Measurements from ENCODE around the gene STARD13. TPM values are rescaled to one million over a fixed set of nuclear protein-coding genes. Genes with fewer than 3 reads are reported as not detected.

STARD13 gene
- total RNA-seq, 1 experiment from 2014 or later, result 4.1 TPM

- Histone ChIP-seq H3K9me2 (ENCODE audit: insufficient read depth) (no peaks in the 10 kb centered on the region), H3K9ac (ENCODE audit: low read length) (no peak overlapping the region), H2AFZ (ENCODE audit: low read depth, low read length, poor library complexity, severe bottlenecking) (no peak overlapping the region), H3K4me2 (ENCODE audit: low read length) (no peak overlapping the region), H3K9me3 (ENCODE audit: control insufficient read depth in 1 of 2, insufficient read depth in 1 of 2, low read depth in 1 of 2, low read length in 2 of 2) (no peaks in the 10 kb centered on the region), H3K4me1 (ENCODE audit: control insufficient read depth in 1 of 2, insufficient read depth in 2 of 2, low read length in 2 of 2) (peaks cover 4 to 8% of the 10 kb centered on the region in 2 experiments; a peak in 2 of 4 replicates), H3K36me3 (ENCODE audit: control insufficient read depth in 1 of 2, insufficient read depth in 2 of 2, low read length in 2 of 2) (no peaks in the 10 kb centered on the region), H3K4me3 (replicated peaks in 1 of 2; ENCODE audit: low read depth in 1 of 2, low read length in 2 of 2) (no peak overlapping the region), H3K79me2 (ENCODE audit: insufficient read depth, low read length) (no peaks in the 10 kb centered on the region), H3K27ac (ENCODE audit: low read depth, low read length) (no peak overlapping the region), H4K20me1 (ENCODE audit: insufficient read depth) (no peaks in the 10 kb centered on the region), H3K27me3 (ENCODE audit: insufficient read depth, low read length) (no peaks in the 10 kb centered on the region)
- RAD21 ChIA-PET (ENCODE audit: low non-redundant PET in 1 of 2, low total read pairs in 2 of 2, uncharacterized antibody in 2 of 2, unreplicated experiment in 2 of 2), result no interaction called here
- CTCF ChIA-PET, result no interaction called here
- no peak for TF ChIP-seq EZH2 (IDR thresholded peaks at IDR 0.05)
- TF ChIP-seq YY1 (IDR thresholded peaks at IDR 0.05; ENCODE audit: extremely low read depth, insufficient replicate concordance, low read depth, low read length), result no peak
- TF ChIP-seq TCF7L2 (IDR thresholded peaks at IDR 0.05; ENCODE audit: borderline replicate concordance, extremely low read depth, insufficient read depth, insufficient read length), result no peak
- TF ChIP-seq, protein P1, sequence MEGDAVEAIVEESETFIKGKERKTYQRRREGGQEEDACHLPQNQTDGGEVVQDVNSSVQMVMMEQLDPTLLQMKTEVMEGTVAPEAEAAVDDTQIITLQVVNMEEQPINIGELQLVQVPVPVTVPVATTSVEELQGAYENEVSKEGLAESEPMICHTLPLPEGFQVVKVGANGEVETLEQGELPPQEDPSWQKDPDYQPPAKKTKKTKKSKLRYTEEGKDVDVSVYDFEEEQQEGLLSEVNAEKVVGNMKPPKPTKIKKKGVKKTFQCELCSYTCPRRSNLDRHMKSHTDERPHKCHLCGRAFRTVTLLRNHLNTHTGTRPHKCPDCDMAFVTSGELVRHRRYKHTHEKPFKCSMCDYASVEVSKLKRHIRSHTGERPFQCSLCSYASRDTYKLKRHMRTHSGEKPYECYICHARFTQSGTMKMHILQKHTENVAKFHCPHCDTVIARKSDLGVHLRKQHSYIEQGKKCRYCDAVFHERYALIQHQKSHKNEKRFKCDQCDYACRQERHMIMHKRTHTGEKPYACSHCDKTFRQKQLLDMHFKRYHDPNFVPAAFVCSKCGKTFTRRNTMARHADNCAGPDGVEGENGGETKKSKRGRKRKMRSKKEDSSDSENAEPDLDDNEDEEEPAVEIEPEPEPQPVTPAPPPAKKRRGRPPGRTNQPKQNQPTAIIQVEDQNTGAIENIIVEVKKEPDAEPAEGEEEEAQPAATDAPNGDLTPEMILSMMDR (IDR thresholded peaks at IDR 0.05 in 2 of 3, conservative IDR thresholded peaks at IDR 0.05 in 1 of 3; ENCODE audit: borderline replicate concordance in 1 of 3, insufficient read depth in 1 of 3, low read depth in 2 of 3, low read length in 2 of 3), result no peak
- no peak for TF ChIP-seq CBX3 (IDR thresholded peaks at IDR 0.05; ENCODE audit: low read depth)
- TF ChIP-seq ZFX (IDR thresholded peaks at IDR 0.05), result no peak
- DNase-seq (ENCODE audit: low read depth, low spot score), result no peak
- intact Hi-C loops (cut with micrococcal nuclease), result no loop called here
- BruUV-seq (replicated peaks), result no TSS peak
- no peak for ATAC-seq
- POLR2A ChIA-PET, result no interaction called here
Observed at GRCh38 chr13:33182729-33183128, 102.8 kb downstream of the STARD13 start.

GRCh38 chr13:33181264-33181663 is 104.3 kb downstream of the STARD13 start:
- POLR2A ChIA-PET, result no interaction called here
- no peaks in the 10 kb centered on the region for H3K9me3 ChIP-seq (ENCODE audit: control insufficient read depth in 1 of 2, insufficient read depth in 1 of 2, low read depth in 1 of 2, low read length in 2 of 2)
- H3K27ac ChIP-seq (ENCODE audit: low read depth, low read length), result no peak overlapping the region
- H3K27me3 ChIP-seq (ENCODE audit: insufficient read depth, low read length), result no peaks in the 10 kb centered on the region
- intact Hi-C loops (cut with micrococcal nuclease), result no loop called here
- BruUV-seq (replicated peaks), result no TSS peak
- no peak overlapping the region for H2AFZ ChIP-seq (ENCODE audit: low read depth, low read length, poor library complexity, severe bottlenecking)
- no peak overlapping the region for H3K4me2 ChIP-seq (ENCODE audit: low read length)
- H3K79me2 ChIP-seq (ENCODE audit: insufficient read depth, low read length), result no peaks in the 10 kb centered on the region
- no peak overlapping the region for H3K9ac ChIP-seq (ENCODE audit: low read length)
- no peaks in the 10 kb centered on the region for H3K4me1 ChIP-seq (ENCODE audit: control insufficient read depth in 1 of 2, insufficient read depth in 2 of 2, low read length in 2 of 2)
- no peaks in the 10 kb centered on the region for H4K20me1 ChIP-seq (ENCODE audit: insufficient read depth)
- DNase-seq (ENCODE audit: low read depth, low spot score) (no peak), ATAC-seq (no peak)
- TF ChIP-seq, protein P2, sequence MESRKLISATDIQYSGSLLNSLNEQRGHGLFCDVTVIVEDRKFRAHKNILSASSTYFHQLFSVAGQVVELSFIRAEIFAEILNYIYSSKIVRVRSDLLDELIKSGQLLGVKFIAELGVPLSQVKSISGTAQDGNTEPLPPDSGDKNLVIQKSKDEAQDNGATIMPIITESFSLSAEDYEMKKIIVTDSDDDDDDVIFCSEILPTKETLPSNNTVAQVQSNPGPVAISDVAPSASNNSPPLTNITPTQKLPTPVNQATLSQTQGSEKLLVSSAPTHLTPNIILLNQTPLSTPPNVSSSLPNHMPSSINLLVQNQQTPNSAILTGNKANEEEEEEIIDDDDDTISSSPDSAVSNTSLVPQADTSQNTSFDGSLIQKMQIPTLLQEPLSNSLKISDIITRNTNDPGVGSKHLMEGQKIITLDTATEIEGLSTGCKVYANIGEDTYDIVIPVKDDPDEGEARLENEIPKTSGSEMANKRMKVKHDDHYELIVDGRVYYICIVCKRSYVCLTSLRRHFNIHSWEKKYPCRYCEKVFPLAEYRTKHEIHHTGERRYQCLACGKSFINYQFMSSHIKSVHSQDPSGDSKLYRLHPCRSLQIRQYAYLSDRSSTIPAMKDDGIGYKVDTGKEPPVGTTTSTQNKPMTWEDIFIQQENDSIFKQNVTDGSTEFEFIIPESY (IDR thresholded peaks at IDR 0.05; ENCODE audit: extremely low read depth, insufficient replicate concordance, low read length), result no peak
- TF ChIP-seq, protein P3, sequence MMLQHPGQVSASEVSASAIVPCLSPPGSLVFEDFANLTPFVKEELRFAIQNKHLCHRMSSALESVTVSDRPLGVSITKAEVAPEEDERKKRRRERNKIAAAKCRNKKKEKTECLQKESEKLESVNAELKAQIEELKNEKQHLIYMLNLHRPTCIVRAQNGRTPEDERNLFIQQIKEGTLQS (IDR thresholded peaks at IDR 0.05), result no peak
- no peak for TF ChIP-seq POLR2A (IDR thresholded peaks at IDR 0.05; ENCODE audit: borderline replicate concordance, extremely low read depth, insufficient read depth, insufficient read length)
- TF ChIP-seq EZH2 (IDR thresholded peaks at IDR 0.05), result no peak
- TF ChIP-seq, protein P1 (IDR thresholded peaks at IDR 0.05 in 2 of 3, conservative IDR thresholded peaks at IDR 0.05 in 1 of 3; ENCODE audit: borderline replicate concordance in 1 of 3, insufficient read depth in 1 of 3, low read depth in 2 of 3, low read length in 2 of 3), result no peak
- TF ChIP-seq FOSL1 (IDR thresholded peaks at IDR 0.05; ENCODE audit: low read depth), result no peak
- H3K36me3 ChIP-seq (ENCODE audit: control insufficient read depth in 1 of 2, insufficient read depth in 2 of 2, low read length in 2 of 2), result no peaks in the 10 kb centered on the region
- CTCF ChIA-PET, result no interaction called here
- no peak overlapping the region for H3K4me3 ChIP-seq (replicated peaks in 1 of 2; ENCODE audit: low read depth in 1 of 2, low read length in 2 of 2)
- RAD21 ChIA-PET (ENCODE audit: low non-redundant PET in 1 of 2, low total read pairs in 2 of 2, uncharacterized antibody in 2 of 2, unreplicated experiment in 2 of 2), result no interaction called here
- H3K9me2 ChIP-seq (ENCODE audit: insufficient read depth), result no peaks in the 10 kb centered on the region
